HG03442 (cell line): ENCODE results near the gene SYT2.
"Not testable (repeated sequence)": the region's sequence is repeated elsewhere in the genome, so short reads cannot be mapped to it uniquely, and the experiment has no call there.

Source experiments
- ATAC-seq: cut with Tn5 transposase; IDR thresholded peaks from one replicate; pipeline ENCODE4 v1.9.1; 2021; ENCODE audit warnings: mild to moderate bottlenecking, moderate library complexity; ENCODE audit not compliant: unreplicated experiment

Gene SYT2

GRCh38 chr1:202599669-202600431, 110.4 kb downstream of the SYT2 start:
- ATAC-seq, result no peak

- ATAC-seq, result no peak
These were observed 113.0 kb downstream of the SYT2 start for GRCh38 chr1:202597090-202597761.

GRCh38 chr1:202596638-202597037, 113.6 kb downstream of the SYT2 start:
- ATAC-seq, result no peak

- ATAC-seq, result no peak
These were observed 116.4 kb downstream of the SYT2 start for GRCh38 chr1:202593845-202594244.

- ATAC-seq, result no peak
These were observed 118.1 kb downstream of the SYT2 start for GRCh38 chr1:202592146-202592545.

GRCh38 chr1:202591515-202591914, 118.7 kb downstream of the SYT2 start:
- no peak for ATAC-seq

- no peak for ATAC-seq
These were observed 119.3 kb downstream of the SYT2 start for GRCh38 chr1:202590975-202591411.

- no peak for ATAC-seq
These were observed 120.1 kb downstream of the SYT2 start for GRCh38 chr1:202590126-202590525.

GRCh38 chr1:202589190-202589930, 120.9 kb downstream of the SYT2 start:
- ATAC-seq, result no peak

- no peak for ATAC-seq
These were observed 121.6 kb downstream of the SYT2 start for GRCh38 chr1:202588503-202589189.

- no peak for ATAC-seq
These were observed 122.3 kb downstream of the SYT2 start for GRCh38 chr1:202587859-202588485.

GRCh38 chr1:202586871-202587270, 123.4 kb downstream of the SYT2 start:
- ATAC-seq, result no peak

GRCh38 chr1:202586018-202586821, 124.0 kb downstream of the SYT2 start:
- ATAC-seq, result no peak

- no peak for ATAC-seq
These were observed 124.7 kb downstream of the SYT2 start for GRCh38 chr1:202585590-202585933.

- no peak for ATAC-seq
These were observed 125.3 kb downstream of the SYT2 start for GRCh38 chr1:202584707-202585589.

- ATAC-seq, result not testable (repeated sequence)
These were observed 127.9 kb downstream of the SYT2 start for GRCh38 chr1:202582350-202582749.

GRCh38 chr1:202580619-202581018, 129.6 kb downstream of the SYT2 start:
- no peak for ATAC-seq

- ATAC-seq, result no peak
These were observed 130.4 kb downstream of the SYT2 start for GRCh38 chr1:202579806-202580205.

- ATAC-seq, result no peak
These were observed 131.7 kb downstream of the SYT2 start for GRCh38 chr1:202578565-202578964.
